ENCODE results near the gene UBE2H.

DNA sequence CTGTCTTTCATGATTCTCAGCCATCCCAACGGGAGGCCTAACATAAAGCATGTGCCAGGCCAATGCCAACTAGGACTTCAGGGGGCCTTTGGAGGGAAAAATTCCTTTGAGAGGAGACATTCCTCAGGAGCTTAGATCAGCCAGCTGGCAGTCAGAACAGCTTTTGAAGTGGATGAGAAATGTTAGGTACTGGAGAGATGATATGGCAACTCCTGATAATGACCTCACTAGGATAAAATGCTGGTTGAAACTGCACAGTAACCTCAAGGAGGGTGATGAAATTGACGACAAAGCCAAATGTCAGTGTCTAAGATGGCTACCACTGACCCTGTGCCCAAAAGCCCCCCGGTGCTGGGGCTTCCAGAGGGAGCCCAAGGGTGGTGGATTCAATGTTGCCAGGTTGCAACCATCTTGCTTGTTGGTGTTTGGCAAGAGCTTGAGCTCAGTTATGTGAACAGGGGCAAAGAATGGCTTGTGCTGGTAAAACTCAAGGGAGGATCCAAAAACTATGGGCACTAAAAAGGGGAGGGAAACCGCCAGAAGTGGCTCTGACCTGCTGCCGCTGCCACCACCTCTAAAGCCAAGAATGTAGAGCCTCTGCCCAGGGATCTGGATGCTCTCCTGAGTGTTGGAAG, 121.2 kb downstream of the UBE2H start:
- TF ChIP-seq CTCF (conservative IDR thresholded peaks at IDR 0.05; ENCODE audit: low read depth, low read length) (no peak), POLR2A (IDR thresholded peaks at IDR 0.05; ENCODE audit: low read depth, low read length) (no peak), RFX5 (IDR thresholded peaks at IDR 0.05; ENCODE audit: low read depth, low read length) (no peak)

Data from IMR-90 (cell line).